Keratinocyte (primary cell): ENCODE measurements around the gene SFXN3. TPM values are rescaled to one million over a fixed set of nuclear protein-coding genes. Genes with fewer than 3 reads are reported as not detected.
A peak's percentile ranks its signal among the peaks of the same experiment; 100 is the strongest.

Experiments used
- DNase-seq: peaks from one replicate; pipeline ENCODE4 v3.0.0-alpha.2; 2011; ENCODE audit warnings: low read depth, missing footprints, low spot score
- FAIRE-seq: peaks from 2 replicates; lab custom pipeline; 2011; peaks lifted over from hg19 to GRCh38; lab: Jason Lieb, UNC
- H2AFZ ChIP-seq: 2 replicates; pipeline ENCODE4 v1.6.0; 2012; ENCODE audit warnings: low read length, control low read depth, inconsistent platforms; ENCODE audit not compliant: control insufficient read depth
- H3K27ac ChIP-seq: 2 replicates; pipeline ENCODE4 v1.5.1; 2011; ENCODE audit warnings: low read length; ENCODE audit not compliant: control insufficient read depth, insufficient read depth
- H3K27me3 ChIP-seq: 3 replicates; pipeline ENCODE4 v1.6.0; 2011; ENCODE audit warnings: low read length; ENCODE audit not compliant: control insufficient read depth, insufficient read depth; ENCODE audit errors: extremely low read depth
- H3K36me3 ChIP-seq, 2 experiments: 2 replicates in 1 of 2; 3 replicates in 1 of 2; pipeline ENCODE4 v1.5.1; 2011; ENCODE audit warnings: low read length in 2 of 2, mild to moderate bottlenecking in 1 of 2; ENCODE audit not compliant: control insufficient read depth in 2 of 2, insufficient read depth in 2 of 2; ENCODE audit errors: extremely low read depth in 1 of 2
- H3K4me1 ChIP-seq: 3 replicates; pipeline ENCODE4 v1.5.1; 2011; ENCODE audit warnings: low read length; ENCODE audit not compliant: control insufficient read depth, insufficient read depth; ENCODE audit errors: extremely low read depth
- H3K4me2 ChIP-seq: 3 replicates; pipeline ENCODE4 v1.6.0; 2011; ENCODE audit warnings: low read depth, low read length; ENCODE audit not compliant: control insufficient read depth, insufficient read depth; ENCODE audit errors: extremely low read depth
- H3K4me3 ChIP-seq, 3 experiments: fragments of 200-600 bp in 1 of 3; sonication (generic) in 1 of 3; 2 replicates in 2 of 3; 3 replicates in 1 of 3; pipeline ENCODE4 v1.5.1; 2011 to 2016; ENCODE audit warnings: low read length in 3 of 3, mild to moderate bottlenecking in 3 of 3, control low read depth in 2 of 3, inconsistent platforms in 1 of 3, low read depth in 1 of 3, mixed read lengths in 1 of 3, mixed run types in 1 of 3, moderate library complexity in 1 of 3; ENCODE audit not compliant: control insufficient read depth in 2 of 3, insufficient read depth in 2 of 3; ENCODE audit errors: extremely low read depth in 1 of 3
- H3K79me2 ChIP-seq: 2 replicates; pipeline ENCODE4 v1.6.0; 2012; ENCODE audit warnings: low read length; ENCODE audit not compliant: control insufficient read depth, insufficient read depth
- H3K9ac ChIP-seq: 3 replicates; pipeline ENCODE4 v1.6.0; 2011; ENCODE audit warnings: low read length; ENCODE audit not compliant: control insufficient read depth, insufficient read depth; ENCODE audit errors: extremely low read depth
- H3K9me1 ChIP-seq: 3 replicates; pipeline ENCODE4 v1.6.0; 2011; ENCODE audit warnings: low read length; ENCODE audit not compliant: control insufficient read depth, insufficient read depth; ENCODE audit errors: extremely low read depth
- H3K9me3 ChIP-seq: 2 replicates; pipeline ENCODE4 v1.5.1; 2012; ENCODE audit warnings: low read depth, low read length; ENCODE audit not compliant: control insufficient read depth
- H4K20me1 ChIP-seq: 3 replicates; pipeline ENCODE4 v1.6.0; 2011; ENCODE audit warnings: low read length; ENCODE audit not compliant: control insufficient read depth, insufficient read depth; ENCODE audit errors: extremely low read depth
- CTCF ChIP-seq, 3 experiments: IDR thresholded peaks in 1 of 3; conservative IDR thresholded peaks in 1 of 3; optimal IDR thresholded peaks in 1 of 3; 2 replicates in 2 of 3; 3 replicates in 1 of 3; pipeline versions ENCODE3 to v1.5.1; 2011; ENCODE audit warnings: low read length in 3 of 3, mild to moderate bottlenecking in 3 of 3, moderate library complexity in 2 of 3, control low read depth in 1 of 3, inconsistent platforms in 1 of 3; ENCODE audit not compliant: insufficient read depth in 2 of 3; ENCODE audit errors: extremely low read depth in 1 of 3
- EZH2 ChIP-seq: IDR thresholded peaks from one replicate; pipeline ENCODE4 v1.6.1; 2012; ENCODE audit warnings: inconsistent platforms, mild to moderate bottlenecking, low read length, moderate library complexity
- dilution Hi-C: fragments of 300-500 bp; cut with MboI; formaldehyde crosslinking; loops from one replicate; pipeline ENCODE4 v1.7.0; 2020; ENCODE audit warnings: low sequenced_read_pairs; ENCODE audit not compliant: extremely low pct_ligation_motif_present
- polyA plus RNA-seq, 5 experiments: library from polyadenylated mRNA; depleted of rRNA in 3 of 5; stranded (reverse) in 3 of 5; stranded (forward) in 1 of 5; unstranded in 1 of 5; fragments of >200 nt; gene quantifications; 1 replicate in 1 of 5; 2 replicates in 3 of 5; 3 replicates in 1 of 5; pipeline versions ENCODE4 v1.2.1 to v1.2.3, GENCODE V29; 2011 to 2012; ENCODE audit warnings: missing spikeins in 2 of 5, low read depth in 1 of 5, low replicate concordance in 1 of 5

SFXN3 gene
- polyA plus RNA-seq, 1 donor (not counting 4 experiments of a cell fraction or from before 2014, with no cell fraction given): 77.0 TPM

GRCh38 chr10:101054876-101055275 is 23.8 kb downstream of the SFXN3 start:
- dilution Hi-C loops: no loop called here
- no peaks in the 10 kb centered on the region for H3K9me3 ChIP-seq
- peaks cover 6% of the 10 kb centered on the region for H3K79me2 ChIP-seq

GRCh38 chr10:101055411-101055810 is 24.4 kb downstream of the SFXN3 start:
- Histone ChIP-seq H3K79me2 (peaks cover 6% of the 10 kb centered on the region), H3K27ac (no peak overlapping the region), H3K4me3 (no peak overlapping the region), H2AFZ (no peak overlapping the region), H3K9me3 (no peaks in the 10 kb centered on the region), H3K27me3 (peaks cover 2% of the 10 kb centered on the region), H3K4me2 (no peak overlapping the region), H3K9ac (no peak overlapping the region), H3K4me1 (peaks cover 22% of the 10 kb centered on the region), H3K9me1 (no peaks in the 10 kb centered on the region), H4K20me1 (no peaks in the 10 kb centered on the region), H3K36me3 (no peaks in the 10 kb centered on the region)
- dilution Hi-C loops: no loop called here
- FAIRE-seq (no peak), DNase-seq (no peak)
- TF ChIP-seq EZH2 (no peak), CTCF (optimal IDR thresholded peaks at IDR 0.05 in 1 of 3, IDR thresholded peaks at IDR 0.05 in 1 of 3, conservative IDR thresholded peaks at IDR 0.05 in 1 of 3; ENCODE audit: extremely low read depth in 1 of 3, insufficient read depth in 2 of 3, low read length in 3 of 3) (peak in 2 of 3 experiments; percentile 17 to 28)

More at GRCh38 chr10:101054876-101055275, 23.8 kb downstream of the SFXN3 start:
- Histone ChIP-seq H3K4me3 (no peak overlapping the region), H4K20me1 (no peaks in the 10 kb centered on the region), H3K4me1 (peaks cover 21% of the 10 kb centered on the region), H3K27ac (no peak overlapping the region), H3K9me1 (no peaks in the 10 kb centered on the region), H3K9ac (no peak overlapping the region), H3K36me3 (no peaks in the 10 kb centered on the region), H2AFZ (no peak overlapping the region), H3K4me2 (no peak overlapping the region), H3K27me3 (peaks cover 7% of the 10 kb centered on the region)
- TF ChIP-seq CTCF (optimal IDR thresholded peaks at IDR 0.05 in 1 of 3, IDR thresholded peaks at IDR 0.05 in 1 of 3, conservative IDR thresholded peaks at IDR 0.05 in 1 of 3; ENCODE audit: extremely low read depth in 1 of 3, insufficient read depth in 2 of 3, low read length in 3 of 3) (no peak), EZH2 (no peak)
- FAIRE-seq: no peak
- DNase-seq: no peak
